SKM-1 treated with dmso at 0.1 percent for 144 hours (cell line): Measurements from ENCODE around the gene AIG1.
"Not testable (repeated sequence)": the region's sequence is repeated elsewhere in the genome, so short reads cannot be mapped to it uniquely, and the experiment has no call there.

Experiments
- DNase-seq: peaks from one replicate; lab custom pipeline; 2025; ENCODE audit not compliant: unreplicated experiment; lab: John Stamatoyannopoulos, UW

AIG1 gene

DNA sequence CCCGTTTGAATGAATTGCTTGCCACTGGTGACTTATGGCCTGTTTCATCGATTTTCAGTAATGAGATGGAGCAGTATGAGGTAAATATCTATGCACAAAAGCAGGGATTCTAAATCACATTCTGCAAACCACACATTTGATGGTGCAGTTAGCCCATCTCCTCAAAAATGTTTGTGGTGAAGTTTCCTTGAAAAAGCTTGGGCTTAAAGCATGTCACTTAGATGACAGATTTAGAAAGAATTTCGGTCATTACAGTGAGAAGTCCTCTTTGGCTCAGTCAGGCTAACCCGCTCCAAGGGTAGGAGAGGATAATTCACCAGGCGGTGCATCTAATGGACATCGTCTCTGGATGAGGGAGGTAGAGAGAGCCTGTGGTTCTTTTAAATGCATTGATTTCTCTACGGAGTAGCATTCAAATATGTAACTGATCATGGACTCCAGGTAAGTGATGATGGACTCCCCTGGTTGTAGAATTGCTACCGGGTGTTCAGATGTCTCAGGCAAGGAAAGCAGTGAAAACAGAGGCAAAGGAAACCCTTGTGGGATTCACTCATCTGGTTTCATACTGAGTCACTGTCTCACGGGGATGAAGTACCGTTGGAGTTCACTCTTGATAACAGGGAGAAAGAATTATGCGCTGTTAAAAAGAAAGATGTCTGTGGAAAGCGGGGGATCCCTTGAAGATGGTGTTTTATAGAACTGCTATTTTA, 65.3 kb downstream of the AIG1 start:
- no peak for DNase-seq

- DNase-seq, result no peak
Observed at GRCh38 chr6:143126574-143126941, 65.9 kb downstream of the AIG1 start.

DNA sequence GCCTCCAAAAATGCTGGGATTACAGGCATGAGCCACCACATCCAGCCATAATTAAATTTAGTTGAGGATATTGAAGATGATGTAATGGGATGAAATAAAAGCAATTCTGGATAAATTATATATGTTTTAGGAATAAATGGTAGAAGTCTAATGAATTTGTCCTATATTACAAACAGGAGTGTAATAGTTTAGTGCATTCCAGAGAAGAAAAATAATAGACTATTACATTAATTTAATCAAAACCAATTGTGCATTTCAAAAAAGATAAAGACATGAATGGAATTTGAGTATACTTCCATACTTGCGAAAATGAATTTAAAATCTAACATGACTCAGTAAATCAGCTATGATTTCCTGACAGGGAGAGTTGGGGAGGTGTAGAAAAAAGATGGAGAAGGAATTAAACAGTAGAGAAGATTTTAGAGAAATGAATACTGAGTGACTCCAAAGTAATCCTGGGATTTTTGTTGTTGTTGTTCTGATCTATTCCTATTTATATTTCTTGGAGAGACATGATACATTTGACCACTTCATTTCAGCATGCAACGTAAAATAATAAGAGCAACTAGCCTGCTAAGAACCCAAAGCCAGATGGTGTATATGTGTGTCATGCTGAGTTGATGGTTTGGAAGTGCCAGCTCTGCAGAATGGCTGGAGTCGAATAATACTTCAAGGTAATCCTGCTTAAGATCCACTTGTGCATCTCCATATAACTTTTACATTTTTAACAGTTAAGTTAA, 67.4 kb downstream of the AIG1 start:
- no peak for DNase-seq

GRCh38 chr6:143128681-143129015, 68.0 kb downstream of the AIG1 start:
- no peak for DNase-seq

DNA sequence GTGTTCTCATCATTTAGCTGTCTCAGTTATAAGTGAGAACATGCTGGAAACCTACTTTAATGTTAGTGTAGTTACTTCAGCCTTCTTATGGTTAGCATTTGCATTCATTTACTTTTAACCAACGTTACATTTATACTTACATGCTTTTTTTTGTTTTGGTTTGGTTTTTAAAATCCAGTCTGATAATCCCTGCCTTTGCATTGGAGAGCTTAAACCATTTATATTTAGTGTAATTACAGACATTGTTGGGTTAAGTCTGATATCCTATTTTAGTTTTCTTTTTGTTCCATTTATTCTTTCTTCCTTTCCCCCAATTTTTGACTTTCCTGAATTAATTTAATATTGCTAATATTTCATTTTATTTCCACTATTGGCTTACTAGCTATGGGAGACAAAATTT, 70.2 kb downstream of the AIG1 start:
- DNase-seq, result no peak

DNA sequence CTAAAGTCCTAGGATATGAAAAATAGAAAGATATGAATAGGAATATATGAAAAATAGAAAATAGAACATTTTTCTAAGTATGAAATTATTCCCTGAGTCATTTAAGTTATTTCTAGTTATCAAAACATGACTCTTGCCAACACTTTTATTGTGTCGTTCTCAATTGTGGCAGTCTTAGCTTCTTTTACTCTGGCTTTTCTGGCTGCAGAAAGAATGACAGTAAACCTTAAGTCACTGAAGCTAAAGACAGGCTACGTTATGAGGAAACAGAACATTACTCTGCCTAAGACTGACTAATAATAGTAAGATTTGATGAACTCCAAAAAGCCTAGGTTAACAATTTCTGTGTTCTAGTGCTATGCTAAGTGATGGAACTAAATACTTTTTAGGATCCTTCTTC, 74.6 kb downstream of the AIG1 start:
- DNase-seq, result no peak

- DNase-seq, result no peak
Observed at GRCh38 chr6:143135797-143136561, 75.3 kb downstream of the AIG1 start.

DNA sequence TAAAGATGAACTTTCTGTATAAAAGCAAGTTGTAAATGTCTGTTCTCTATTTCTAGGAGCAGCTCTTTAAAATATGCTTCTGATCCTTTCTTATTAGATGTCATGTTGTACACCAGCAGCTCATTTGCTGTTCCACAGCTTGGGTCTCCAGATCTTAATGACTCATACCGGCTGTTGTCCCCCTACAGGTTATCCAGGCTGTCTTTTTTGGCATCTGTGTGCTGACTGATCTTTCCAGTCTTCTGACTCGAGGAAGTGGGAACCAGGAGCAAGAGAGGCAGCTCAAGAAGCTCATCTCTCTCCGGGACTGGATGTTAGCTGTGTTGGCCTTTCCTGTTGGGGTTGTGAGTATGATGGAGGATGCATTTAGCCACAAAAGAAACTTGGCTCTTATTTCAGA, 76.0 kb downstream of the AIG1 start:
- no peak for DNase-seq

GRCh38 chr6:143139239-143139784, 78.6 kb downstream of the AIG1 start:
- DNase-seq, result no peak

GRCh38 chr6:143139884-143140283, 79.2 kb downstream of the AIG1 start:
- DNase-seq, result not testable (repeated sequence)

DNA sequence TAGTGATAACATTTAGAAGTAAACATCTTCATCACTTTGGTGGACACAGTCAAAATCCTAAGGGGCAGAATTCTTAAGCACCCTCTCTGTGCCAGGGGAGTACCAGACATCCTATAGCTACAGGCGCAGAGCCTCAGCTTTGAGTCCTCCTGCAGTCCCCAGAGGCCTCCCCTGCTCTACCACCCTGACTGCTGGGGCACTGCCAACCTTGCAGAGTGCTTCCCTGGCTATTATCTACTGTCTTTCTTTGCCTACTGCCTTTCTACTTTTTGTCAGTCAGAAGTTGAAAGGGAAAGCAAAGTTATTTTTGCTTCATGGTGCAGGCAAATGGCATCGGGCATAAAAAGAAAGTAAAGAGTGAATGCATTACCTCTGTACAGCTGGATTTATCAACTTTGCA, 80.1 kb downstream of the AIG1 start:
- no peak for DNase-seq

GRCh38 chr6:143141442-143141841, 80.8 kb downstream of the AIG1 start:
- DNase-seq, result no peak

DNA sequence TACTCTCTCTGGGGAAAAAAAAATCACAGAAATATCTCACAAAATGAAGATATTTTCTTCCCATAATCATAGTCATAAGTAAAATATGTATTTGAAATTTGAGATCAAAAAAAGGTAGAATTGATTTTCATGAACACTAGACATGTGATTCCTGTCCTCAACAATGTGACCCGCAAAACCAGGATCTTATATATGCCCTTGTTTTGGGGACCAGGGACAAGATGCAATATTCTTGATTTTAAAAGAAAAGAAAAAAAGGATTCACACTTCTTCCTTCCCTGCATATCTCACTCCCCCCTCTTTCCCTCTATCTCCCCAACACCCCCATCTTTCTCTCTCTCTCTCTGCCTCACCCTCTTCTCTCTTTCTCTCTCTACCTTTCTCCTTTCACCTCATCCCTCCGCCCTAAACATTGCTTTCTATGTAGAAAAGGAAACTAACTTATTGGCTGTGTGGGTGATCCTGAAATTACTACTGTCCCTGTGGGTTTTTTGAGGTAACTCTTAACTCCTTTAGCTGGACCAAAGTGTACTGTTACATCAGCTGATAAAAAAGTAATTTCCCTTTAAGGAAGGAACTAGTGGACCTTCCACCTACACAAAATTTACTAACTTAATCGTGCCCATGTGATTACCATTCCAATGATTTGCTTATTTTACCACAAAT, 85.6 kb downstream of the AIG1 start:
- no peak for DNase-seq

GRCh38 chr6:143149771-143150170, 89.1 kb downstream of the AIG1 start:
- no peak for DNase-seq

DNA sequence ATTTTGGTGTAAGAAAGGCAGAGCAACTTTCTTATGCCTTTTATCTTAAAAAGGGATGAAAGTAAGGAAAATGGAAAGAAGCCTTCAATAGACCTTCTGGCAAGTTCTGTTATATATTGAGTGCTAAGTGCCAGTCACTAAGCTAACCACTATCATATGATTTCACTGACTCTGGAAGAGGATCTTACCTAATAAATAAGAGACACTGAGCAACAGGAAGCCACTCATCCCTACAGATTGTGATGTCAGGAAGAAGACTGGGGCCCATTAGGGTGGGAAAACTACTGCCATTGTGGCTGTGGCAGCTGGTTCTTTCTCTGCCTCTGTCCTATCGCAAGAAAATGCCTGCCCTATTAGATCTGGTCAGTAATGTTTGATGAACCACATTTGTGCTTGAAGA, 89.6 kb downstream of the AIG1 start:
- no peak for DNase-seq

GRCh38 chr6:143151381-143151780, 90.7 kb downstream of the AIG1 start:
- no peak for DNase-seq

- DNase-seq, result no peak
Observed at GRCh38 chr6:143155681-143156080, 95.0 kb downstream of the AIG1 start.

GRCh38 chr6:143157131-143157530, 96.4 kb downstream of the AIG1 start:
- no peak for DNase-seq

DNA sequence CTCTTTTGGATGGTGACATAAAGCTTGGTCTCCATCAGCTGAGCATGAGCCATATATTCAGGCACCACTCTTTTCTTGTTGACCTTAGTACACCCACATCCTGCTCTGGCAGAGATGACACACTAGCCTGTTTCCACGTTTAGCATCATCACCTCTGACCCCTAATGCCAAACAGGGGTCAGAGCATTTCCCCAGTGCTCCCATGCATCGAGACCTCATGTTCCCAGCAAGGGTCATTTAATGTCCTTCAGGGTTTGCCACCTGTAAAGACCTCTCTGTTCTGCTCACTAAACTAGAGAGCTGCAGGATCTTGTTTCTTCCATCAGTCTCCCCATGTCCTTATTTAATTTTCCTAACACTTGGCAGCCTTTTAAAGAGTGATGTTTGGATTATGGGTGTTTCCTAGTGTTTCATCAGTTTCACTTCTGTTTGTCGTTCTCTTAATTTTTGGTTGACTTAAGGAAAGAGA, 97.5 kb downstream of the AIG1 start:
- no peak for DNase-seq

DNA sequence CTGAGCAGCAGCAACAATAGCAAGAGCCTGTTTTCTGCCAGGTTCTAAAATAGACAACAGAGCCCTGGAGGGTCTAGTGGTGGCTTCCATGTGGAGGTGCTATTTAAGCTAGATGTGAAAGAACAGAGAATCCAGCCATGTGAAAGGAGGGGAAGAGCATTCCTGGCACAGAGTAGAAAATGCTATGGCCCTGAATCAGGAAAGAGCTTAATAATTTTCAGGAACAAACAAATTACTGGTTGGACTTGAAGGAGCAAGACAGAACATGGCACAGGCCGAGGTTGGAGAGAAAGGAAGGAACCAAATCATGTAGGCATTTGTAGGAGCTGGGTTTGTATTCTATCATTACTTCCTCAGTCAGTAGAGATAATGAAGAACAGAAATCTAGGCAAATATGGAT, 98.3 kb downstream of the AIG1 start:
- no peak for DNase-seq

- DNase-seq, result no peak
Observed at GRCh38 chr6:143160015-143160414, 99.3 kb downstream of the AIG1 start.
